NT2/D1 (cell line): ENCODE data around the gene HS6ST3.

Source experiments
- SUZ12 ChIP-seq: IDR thresholded peaks from 2 replicates; pipeline ENCODE4 v1.6.1; 2011; ENCODE audit not compliant: insufficient read length, insufficient read depth; ENCODE audit errors: extremely low read depth
- ZNF274 ChIP-seq: IDR thresholded peaks from 2 replicates; pipeline ENCODE4 v1.6.1; 2011; ENCODE audit warnings: mild to moderate bottlenecking, low read depth, low read length

DNA sequence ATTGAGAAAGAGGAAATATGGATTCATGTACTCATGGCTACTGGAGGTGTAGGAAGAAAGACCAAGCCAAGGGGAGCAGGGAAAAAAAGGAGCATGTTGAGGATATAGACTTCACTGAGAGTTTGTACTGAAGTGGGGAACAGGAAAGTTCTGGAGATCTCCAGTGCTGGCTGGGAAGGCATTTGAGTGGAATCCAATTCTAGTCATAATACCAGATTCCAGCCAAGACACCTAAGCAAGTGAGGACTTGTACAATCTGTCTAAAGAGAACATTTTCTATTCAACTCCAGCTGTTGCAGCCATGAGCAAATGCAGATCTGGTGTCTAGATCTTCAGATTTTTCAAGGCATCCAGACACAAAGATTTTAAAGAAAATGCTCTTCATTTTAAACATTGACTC is 491.8 kb downstream of the HS6ST3 start:
- no peak for TF ChIP-seq ZNF274
- TF ChIP-seq SUZ12 = no peak
